HG02973 (cell line): ENCODE data around the gene SARNP.
A peak's percentile ranks its signal among the peaks of the same experiment; 100 is the strongest.
"Not testable (repeated sequence)": the region's sequence is repeated elsewhere in the genome, so short reads cannot be mapped to it uniquely, and the experiment has no call there.

ENCODE experiments used
- ATAC-seq: cut with Tn5 transposase; IDR thresholded peaks from one replicate; pipeline ENCODE4 v1.9.1; 2021; ENCODE audit warnings: moderate library complexity; ENCODE audit not compliant: unreplicated experiment

SARNP gene, protein sequence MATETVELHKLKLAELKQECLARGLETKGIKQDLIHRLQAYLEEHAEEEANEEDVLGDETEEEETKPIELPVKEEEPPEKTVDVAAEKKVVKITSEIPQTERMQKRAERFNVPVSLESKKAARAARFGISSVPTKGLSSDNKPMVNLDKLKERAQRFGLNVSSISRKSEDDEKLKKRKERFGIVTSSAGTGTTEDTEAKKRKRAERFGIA

DNA sequence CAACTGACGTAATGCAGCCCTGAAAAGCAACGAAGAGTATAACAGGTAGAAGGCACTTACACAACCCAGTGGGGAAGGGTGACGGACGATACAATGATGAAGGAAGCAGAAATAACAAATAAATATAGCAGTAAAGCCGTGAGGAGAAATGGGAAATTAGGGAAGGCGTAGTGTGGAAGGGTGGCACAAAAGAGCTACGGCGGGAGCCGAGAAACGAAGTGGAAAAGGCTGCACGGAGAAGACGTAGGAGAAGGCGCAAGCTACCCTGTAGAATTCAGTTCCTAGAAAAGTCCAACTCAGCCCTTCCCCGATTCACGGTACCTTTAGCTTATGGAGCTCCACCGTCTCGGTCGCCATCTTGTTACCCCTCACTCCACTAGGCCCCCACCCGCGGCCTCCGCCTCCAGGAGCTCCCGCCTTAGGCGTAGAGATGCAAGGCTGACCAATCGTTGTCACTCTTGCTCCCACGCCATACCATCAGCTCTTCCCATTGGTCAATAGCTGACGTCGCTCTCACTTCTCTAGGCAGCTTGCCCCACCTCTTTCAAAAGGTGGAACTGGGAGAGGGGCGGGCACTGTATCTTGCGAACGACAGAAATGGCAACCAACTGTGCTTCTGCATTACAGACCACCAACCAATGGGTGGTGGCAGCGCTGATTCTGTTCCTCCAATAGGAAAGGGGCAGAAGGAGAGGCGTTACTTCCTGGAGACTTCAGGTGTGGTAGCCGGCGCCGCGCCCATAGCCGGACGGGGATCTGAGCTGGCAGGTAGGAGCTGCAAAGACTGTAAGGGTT is at the start of gene SARNP, which contains the start of gene ORMDL2:
SARNP (minus strand) TSS at position 380 of the 795 bp plus-strand sequence; CDS start at position 357, 23 bp downstream.
ORMDL2 (plus strand) TSS at position 697 of the 795 bp plus-strand sequence. CDS start 959 bp downstream, outside the sequence.
- ATAC-seq: peak; percentile 96

GRCh38 chr12:55866454-55867004 is 49.0 kb upstream of the SARNP start:
- not testable (repeated sequence) for ATAC-seq

- ATAC-seq: no peak
Observed at GRCh38 chr12:55865327-55865726, 47.8 kb upstream of the SARNP start.

- ATAC-seq: not testable (repeated sequence)
Observed at GRCh38 chr12:55862931-55863330, 45.4 kb upstream of the SARNP start.

DNA sequence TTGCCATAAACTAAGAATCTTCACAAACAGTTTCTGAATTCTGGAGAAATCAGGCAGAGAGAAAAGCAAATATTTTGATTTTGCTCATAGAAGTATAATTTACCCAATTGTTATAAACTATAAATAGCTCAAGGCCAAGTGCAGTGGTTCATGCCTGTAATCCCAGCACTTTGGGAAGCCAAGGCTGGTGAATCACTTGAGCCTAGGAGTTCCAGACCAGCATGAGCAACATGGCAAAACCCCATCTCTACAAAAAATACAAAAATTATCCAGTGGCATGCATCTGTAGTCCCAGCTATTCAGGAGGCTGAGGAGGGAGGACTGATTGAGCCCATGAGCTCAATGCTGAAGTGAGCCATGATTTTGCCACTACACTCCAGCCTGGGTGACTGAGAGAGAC is 44.8 kb upstream of the SARNP start:
- ATAC-seq: no peak

DNA sequence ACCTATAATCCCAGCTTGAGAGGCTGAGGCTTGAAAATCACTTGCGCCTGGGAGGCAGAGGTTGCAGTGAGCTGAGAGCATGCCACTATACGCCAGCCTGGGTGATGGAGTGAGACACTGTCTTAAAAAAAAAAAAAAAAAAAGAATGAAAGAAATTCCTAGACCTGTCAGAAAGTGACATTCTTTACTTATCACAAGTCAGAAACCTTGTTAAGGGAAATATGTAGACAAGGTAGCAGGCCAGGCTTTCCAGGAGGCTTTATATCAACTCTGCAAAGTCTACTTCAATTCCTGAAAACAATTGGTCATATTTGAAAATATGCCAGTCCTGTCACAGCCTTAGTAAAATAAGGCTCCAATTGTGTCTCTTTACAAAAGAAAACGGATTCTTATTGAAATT is 44.3 kb upstream of the SARNP start:
- ATAC-seq: no peak

DNA sequence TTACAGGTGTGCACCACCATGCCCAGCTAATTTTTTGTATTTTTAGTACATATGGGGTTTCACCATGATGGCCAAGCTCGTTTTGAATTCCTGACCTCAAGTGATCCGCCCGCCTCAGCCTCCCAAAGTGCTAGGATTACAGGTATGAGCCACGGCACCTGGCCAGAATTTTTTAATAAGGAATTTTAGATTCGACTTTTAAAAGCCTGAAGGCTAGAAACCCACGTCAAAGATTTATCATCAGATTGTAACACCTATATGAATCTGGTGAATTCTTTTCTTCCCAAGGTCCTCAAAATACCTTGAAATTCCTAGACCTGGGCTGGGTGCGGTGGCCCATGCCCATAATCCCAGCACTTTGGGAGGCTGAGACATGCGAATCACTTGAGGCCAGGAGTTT is 43.9 kb upstream of the SARNP start:
- ATAC-seq: no peak

DNA sequence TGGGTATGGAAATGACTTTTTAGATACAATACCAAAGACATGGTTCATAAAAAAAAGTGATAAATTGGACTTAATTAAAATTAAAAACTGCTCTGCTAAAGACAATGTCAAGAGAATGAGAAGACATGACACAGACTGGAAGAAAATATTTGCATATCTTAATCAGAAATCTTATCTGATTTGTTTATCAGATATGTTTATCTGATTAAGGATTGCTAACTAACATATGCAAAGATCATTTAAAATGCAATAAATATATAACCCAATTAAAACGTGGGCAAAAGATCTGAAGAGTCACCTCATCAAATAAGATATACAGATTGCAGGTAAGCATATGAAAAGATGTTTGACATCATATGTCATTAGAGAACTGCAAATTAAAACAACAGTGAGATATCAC is 35.2 kb upstream of the SARNP start:
- ATAC-seq: no peak

- ATAC-seq: no peak
Observed at GRCh38 chr12:55850893-55851292, 33.4 kb upstream of the SARNP start.

DNA sequence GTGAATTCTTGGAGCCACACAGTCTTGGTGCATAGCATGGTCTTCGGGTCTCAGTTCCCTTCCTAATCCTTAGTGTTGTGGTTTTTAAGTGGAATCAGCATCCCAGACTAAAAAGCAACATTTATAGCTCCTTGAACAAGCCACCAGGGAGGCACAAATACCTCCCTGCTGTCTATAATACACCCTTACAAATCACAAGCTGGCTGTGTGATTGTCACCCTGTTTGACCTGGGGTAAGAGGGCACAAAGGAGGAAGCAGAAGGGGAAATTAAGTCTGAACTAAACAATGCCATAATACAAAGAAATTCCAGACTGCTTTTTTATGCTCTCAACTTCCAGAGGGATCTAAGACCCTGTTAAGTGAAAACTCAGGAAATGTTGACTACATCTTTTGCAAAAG is 32.9 kb upstream of the SARNP start:
- ATAC-seq: no peak

DNA sequence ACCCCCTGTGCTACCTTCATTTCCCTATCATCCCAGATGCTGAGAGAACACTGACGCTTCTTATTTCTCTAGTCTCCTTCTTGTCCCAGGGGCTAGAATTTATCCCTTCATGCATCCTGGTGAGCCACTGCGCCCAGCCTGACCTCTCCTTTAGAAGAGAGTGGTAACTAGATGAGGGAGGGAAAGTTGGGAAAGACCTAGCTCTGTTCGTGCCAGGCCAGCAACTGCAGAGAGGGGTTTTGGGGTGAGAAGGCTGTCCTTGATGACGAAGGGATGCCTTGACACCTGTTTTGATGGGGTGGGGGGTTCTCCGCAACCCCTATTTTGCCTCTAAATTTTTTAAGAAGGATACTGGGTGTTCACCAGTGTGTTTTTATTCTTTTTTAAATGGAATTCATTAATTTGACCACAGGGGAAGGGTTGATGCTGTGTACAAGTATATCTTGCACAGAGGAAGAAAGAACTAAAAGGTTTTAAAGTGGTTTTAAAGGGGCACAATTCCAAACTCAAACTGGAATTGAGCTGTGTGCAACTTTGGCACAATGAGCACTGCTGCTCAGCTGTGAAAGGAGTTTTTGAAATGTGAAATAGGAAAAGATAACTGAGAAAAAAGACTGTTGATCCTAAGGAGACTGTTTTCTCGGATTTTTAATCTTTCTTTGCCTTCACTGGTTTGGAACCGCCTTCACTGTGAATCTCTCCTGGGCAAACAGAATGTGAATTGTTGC is 32.3 kb upstream of the SARNP start:
- ATAC-seq: no peak

DNA sequence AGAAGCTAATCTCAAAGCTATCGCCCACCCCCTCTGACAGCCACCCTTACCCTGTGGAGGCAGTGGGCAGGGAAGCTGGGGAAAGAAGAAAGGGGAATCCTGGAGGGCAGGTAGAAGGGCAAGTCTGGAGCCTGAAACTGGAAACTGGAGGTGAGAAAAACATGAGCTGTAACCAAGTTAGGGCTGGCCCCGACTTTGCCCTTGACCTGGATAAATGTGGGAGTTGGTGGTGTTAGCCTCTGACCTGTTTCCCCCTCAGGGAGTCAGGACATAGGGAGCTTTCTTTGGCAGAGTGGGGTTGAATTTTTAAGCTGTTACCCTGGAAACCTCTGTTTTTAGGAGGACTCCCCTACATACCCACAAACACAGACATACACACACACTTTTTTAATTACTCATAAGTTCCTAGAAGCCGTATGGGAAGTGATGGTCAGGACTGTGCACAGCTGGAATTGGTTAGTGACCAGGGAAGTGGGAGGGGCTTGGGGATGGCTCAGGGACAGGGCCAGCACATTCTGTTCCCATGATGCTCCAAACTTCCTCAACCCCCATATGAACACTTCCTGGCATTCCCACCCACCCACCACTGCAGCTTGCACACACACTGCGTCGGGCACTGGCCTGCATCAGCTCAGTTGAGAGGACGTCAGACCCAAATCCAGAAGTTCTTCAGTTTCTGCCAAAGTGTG is 30.2 kb upstream of the SARNP start:
- no peak for ATAC-seq

GRCh38 chr12:55847033-55847432 is 29.5 kb upstream of the SARNP start:
- no peak for ATAC-seq

DNA sequence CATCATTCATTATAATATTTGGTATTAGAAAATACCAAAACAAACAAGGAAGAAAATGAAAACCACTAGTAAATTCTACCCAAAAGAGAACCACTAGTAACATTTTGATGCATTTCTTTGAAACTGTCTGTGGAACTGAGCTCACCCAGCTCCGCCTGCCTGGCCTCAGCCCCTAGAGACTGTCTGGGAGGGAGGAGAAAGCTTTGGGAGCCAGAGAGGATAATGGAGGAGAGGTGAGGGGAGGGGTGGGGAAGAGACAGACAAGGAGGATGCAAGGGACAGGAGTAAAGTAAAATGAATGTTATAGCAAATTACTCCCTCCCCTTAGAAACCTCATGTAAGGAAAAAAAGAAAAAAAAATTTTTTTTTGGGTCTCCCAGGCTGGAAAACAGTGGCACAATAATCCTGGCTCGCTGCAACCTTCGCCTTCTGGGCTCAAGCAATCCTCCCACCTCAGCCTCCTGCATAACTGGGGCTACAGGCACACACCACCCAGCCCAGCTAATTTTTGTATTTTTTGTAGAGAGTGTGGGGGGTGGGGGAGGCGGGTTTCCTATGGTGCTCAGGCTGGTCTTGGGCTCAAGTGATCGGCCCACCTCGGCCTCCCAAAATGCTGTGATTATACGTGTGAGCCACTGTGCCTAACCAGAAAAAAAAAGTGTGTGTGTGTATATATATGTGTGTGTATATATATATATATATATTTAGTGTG is 28.4 kb upstream of the SARNP start:
- ATAC-seq: no peak

DNA sequence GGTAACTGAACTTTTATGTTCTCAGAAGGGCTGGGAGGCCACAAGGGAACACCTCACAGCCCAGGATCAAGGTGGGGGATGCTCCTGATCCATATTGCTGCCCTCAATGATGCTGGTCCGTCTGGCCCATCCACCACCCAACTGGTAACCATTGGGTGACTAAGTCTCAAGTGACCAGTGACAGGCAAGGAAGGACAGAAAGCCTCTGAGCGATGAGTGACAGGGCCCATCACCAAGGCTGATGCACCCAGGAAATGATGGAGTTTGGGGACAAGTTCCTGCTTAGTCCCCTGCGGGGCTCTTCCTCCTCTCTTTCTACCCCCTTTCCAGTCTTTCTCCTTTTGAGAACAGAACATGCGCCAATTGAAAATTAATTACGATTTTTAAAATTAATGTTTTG is 27.8 kb upstream of the SARNP start:
- ATAC-seq: no peak

DNA sequence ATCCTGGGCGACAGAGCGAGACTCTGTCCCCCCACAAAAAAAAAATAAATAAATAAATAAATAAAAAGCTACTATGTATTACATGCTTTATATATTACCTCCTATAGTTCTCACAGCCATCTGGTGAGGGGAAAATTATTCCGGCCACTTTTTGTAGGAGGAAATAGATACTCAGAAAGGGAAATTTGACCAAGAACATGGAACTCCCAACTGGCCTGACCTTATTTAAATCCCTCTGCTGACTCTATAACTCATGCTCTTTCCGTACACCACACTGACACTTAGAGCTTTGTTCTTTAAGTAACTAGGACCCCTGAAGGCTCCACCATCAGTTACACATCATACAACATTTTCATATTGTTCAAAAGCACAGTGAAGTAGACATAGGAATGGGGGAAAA is 27.4 kb upstream of the SARNP start:
- no peak for ATAC-seq

- no peak for ATAC-seq
Observed at GRCh38 chr12:55843431-55843830, 25.9 kb upstream of the SARNP start.

- ATAC-seq: no peak
Observed at GRCh38 chr12:55842681-55843429, 25.3 kb upstream of the SARNP start, which contains the start of gene MMP19. TSS of gene MMP19 (minus strand) at chr12:55842936. CDS start at chr12:55842830, 106 bp downstream.

DNA sequence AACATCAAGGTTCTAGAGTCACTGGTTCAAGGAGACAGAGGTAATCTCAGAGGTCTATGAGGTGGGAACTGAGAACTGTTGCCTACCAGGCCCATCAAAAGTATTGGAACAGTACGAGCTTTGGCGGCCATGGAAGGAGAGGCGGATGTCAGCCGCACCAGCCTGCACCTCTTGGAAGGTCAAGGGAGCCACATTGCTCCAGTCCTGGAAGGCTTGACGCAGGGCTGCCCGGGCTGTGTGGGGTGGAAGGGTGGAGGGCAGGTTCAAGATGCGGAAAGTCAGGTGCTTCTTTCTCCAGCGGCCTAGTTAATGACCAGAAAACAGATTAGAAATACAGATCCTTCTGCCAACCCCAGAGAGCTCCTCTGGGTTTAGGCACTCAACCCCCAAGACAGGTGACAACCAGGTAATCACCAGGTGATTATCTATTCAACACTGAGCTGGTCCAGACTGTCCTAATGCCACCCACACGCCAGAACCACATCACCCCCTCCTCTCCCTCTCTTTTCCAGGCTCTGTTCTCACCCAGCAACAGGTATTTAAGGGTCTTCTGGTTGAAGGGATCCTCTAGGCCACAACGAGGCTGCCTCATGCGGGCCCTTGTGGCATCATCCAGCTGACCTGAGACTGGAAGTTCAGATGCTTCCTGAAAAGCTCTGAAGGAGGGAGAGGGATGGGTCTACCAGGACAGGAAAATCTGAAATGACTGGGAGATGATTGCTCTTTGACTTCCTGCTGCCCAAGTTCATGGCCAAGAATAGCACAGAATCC is 23.2 kb upstream of the SARNP start:
- no peak for ATAC-seq
